HCT116 (cell line): Measurements from ENCODE around the gene PLCB3. TPM values are rescaled to one million over a fixed set of nuclear protein-coding genes. Genes with fewer than 3 reads are reported as not detected.

Experiments
- ATAC-seq: fragments of 200-7000 bp; cut with Tn5 transposase; 2 replicates; pipeline ENCODE4 v1.9.1; 2020; ENCODE audit warnings: mild to moderate bottlenecking, moderate library complexity
- BruUV-seq: library from RNA; stranded (reverse); fragments of 400-500 nt; replicated peaks from 2 replicates; lab custom pipeline; 2021; lab: Mats Ljungman, UMichigan
- CTCF ChIA-PET: fragments of 300-600 bp; sonication (Branson Sonifier 250); formaldehyde crosslinking; loops from one replicate; lab custom pipeline; 2021; ENCODE audit warnings: antibody characterized with exemption; lab: Charles Lee
- POLR2A ChIA-PET: fragments of 300-600, 350-600 bp; sonication (Branson Sonifier 250); formaldehyde crosslinking; loops from one replicate; lab custom pipeline; 2021; ENCODE audit warnings: antibody characterized with exemption; lab: Charles Lee
- RAD21 ChIA-PET, 2 experiments: fragments of 300-600 bp; sonication (Branson Sonifier 250); formaldehyde crosslinking; loops; one replicate each; lab custom pipeline; 2023; ENCODE audit warnings: low total read pairs in 2 of 2; ENCODE audit not compliant: uncharacterized antibody in 2 of 2, unreplicated experiment in 2 of 2, low non-redundant PET in 1 of 2; lab: Charles Lee
- DNase-seq: peaks from one replicate; pipeline ENCODE4 v3.0.0-alpha.2; 2010; ENCODE audit warnings: low read depth, low spot score
- H2AFZ ChIP-seq: fragments of 200-600 bp; shearing (Covaris generic), sonication (generic); 2 replicates; pipeline ENCODE4 v1.6.1; 2017; ENCODE audit warnings: low read depth, mixed run types, mixed read lengths, antibody characterized with exemption, low read length; ENCODE audit not compliant: poor library complexity, severe bottlenecking
- H3K27ac ChIP-seq: 2 replicates; pipeline ENCODE4 v1.5.1; 2012; ENCODE audit warnings: low read depth, low read length
- H3K27me3 ChIP-seq: fragments of 200-600 bp; sonication (generic); 2 replicates; pipeline ENCODE4 v1.6.1; 2016; ENCODE audit warnings: mixed run types, low read length, mixed read lengths; ENCODE audit not compliant: insufficient read depth
- H3K36me3 ChIP-seq, 2 experiments: fragments of 200-500 bp in 1 of 2; fragments of 200-600 bp in 1 of 2; sonication (Bioruptor generic) in 1 of 2; sonication (generic) in 1 of 2; 2 replicates each; pipeline versions ENCODE4 v1.5.1 to v1.6.1; 2014 to 2016; ENCODE audit warnings: low read length in 2 of 2, inconsistent platforms in 1 of 2, mixed read lengths in 1 of 2, mixed run types in 1 of 2; ENCODE audit not compliant: insufficient read depth in 2 of 2, control insufficient read depth in 1 of 2
- H3K4me1 ChIP-seq, 2 experiments: fragments of 200-600 bp in 1 of 2; sonication (generic) in 1 of 2; 2 replicates each; pipeline versions ENCODE4 v1.5.1 to v1.6.1; 2012 to 2017; ENCODE audit warnings: low read length in 2 of 2, inconsistent platforms in 1 of 2, mild to moderate bottlenecking in 1 of 2, mixed read lengths in 1 of 2, mixed run types in 1 of 2, moderate library complexity in 1 of 2; ENCODE audit not compliant: insufficient read depth in 2 of 2, control insufficient read depth in 1 of 2
- H3K4me2 ChIP-seq: fragments of 200-600 bp; sonication (generic); 2 replicates; pipeline ENCODE4 v1.6.1; 2017; ENCODE audit warnings: mixed run types, low read length, mixed read lengths
- H3K4me3 ChIP-seq, 2 experiments: fragments of 200-600 bp in 1 of 2; sonication (generic) in 1 of 2; replicated peaks in 1 of 2; 2 replicates each; pipeline ENCODE4 v1.5.1; 2011 to 2016; ENCODE audit warnings: low read length in 2 of 2, control low read depth in 1 of 2, low read depth in 1 of 2, mild to moderate bottlenecking in 1 of 2, mixed read lengths in 1 of 2, mixed run types in 1 of 2
- H3K79me2 ChIP-seq: fragments of 200-600 bp; sonication (generic); 2 replicates; pipeline ENCODE4 v1.6.1; 2017; ENCODE audit warnings: mild to moderate bottlenecking, mixed run types, low read length, moderate library complexity, mixed read lengths; ENCODE audit not compliant: insufficient read depth
- H3K9ac ChIP-seq: fragments of 200-600 bp; sonication (generic); 2 replicates; pipeline ENCODE4 v1.6.1; 2016; ENCODE audit warnings: low read length, mixed read lengths
- H3K9me2 ChIP-seq: fragments of 200-600 bp; sonication (generic), shearing (Covaris generic); 2 replicates; pipeline ENCODE4 v1.6.1; 2017; ENCODE audit warnings: mixed run types, mild to moderate bottlenecking, moderate library complexity; ENCODE audit not compliant: insufficient read depth
- H3K9me3 ChIP-seq, 2 experiments: fragments of 200-500 bp in 1 of 2; fragments of 200-600 bp in 1 of 2; sonication (Bioruptor generic) in 1 of 2; sonication (generic) in 1 of 2; 2 replicates each; pipeline ENCODE4 v1.6.1; 2014 to 2017; ENCODE audit warnings: low read length in 2 of 2, mixed read lengths in 2 of 2, inconsistent platforms in 1 of 2, low read depth in 1 of 2, mild to moderate bottlenecking in 1 of 2, mixed run types in 1 of 2, moderate library complexity in 1 of 2; ENCODE audit not compliant: control insufficient read depth in 1 of 2, insufficient read depth in 1 of 2
- H4K20me1 ChIP-seq: fragments of 200-600 bp; sonication (generic), shearing (Covaris generic); 2 replicates; pipeline ENCODE4 v1.6.1; 2017; ENCODE audit warnings: mixed run types, mild to moderate bottlenecking, moderate library complexity; ENCODE audit not compliant: insufficient read depth
- ELF1 ChIP-seq: IDR thresholded peaks from 2 replicates; pipeline ENCODE4 v1.6.1; 2012; ENCODE audit warnings: low read depth, borderline replicate concordance
- POLR2A ChIP-seq: IDR thresholded peaks from 2 replicates; pipeline ENCODE4 v1.7.0; 2011; ENCODE audit warnings: borderline replicate concordance; ENCODE audit not compliant: insufficient read depth, insufficient read length; ENCODE audit errors: extremely low read depth
- POLR2AphosphoS5 ChIP-seq: IDR thresholded peaks from 2 replicates; pipeline ENCODE4 v1.6.1; 2011; ENCODE audit warnings: mild to moderate bottlenecking, low read depth, low read length, moderate library complexity
- TCF7L2 ChIP-seq: IDR thresholded peaks from 2 replicates; pipeline ENCODE4 v1.7.0; 2011; ENCODE audit warnings: borderline replicate concordance, inconsistent platforms; ENCODE audit not compliant: insufficient read depth, insufficient read length; ENCODE audit errors: extremely low read depth
- YY1 ChIP-seq: IDR thresholded peaks from 2 replicates; pipeline ENCODE4 v1.6.1; 2011; ENCODE audit warnings: low read length, low read depth, moderate library complexity, mild to moderate bottlenecking; ENCODE audit not compliant: insufficient replicate concordance; ENCODE audit errors: extremely low read depth
- intact Hi-C: fragments of 100-400 bp; cut with micrococcal nuclease; formaldehyde crosslinking; loops from 2 replicates; pipeline ENCODE4 v1.10.0; 2022
- total RNA-seq: library from RNA; stranded (reverse); gene quantifications from one replicate; pipeline ENCODE4 v1.2.1, GENCODE V29; 2021; ENCODE audit not compliant: unreplicated experiment
- TF ChIP-seq, protein P1 (sequence below): IDR thresholded peaks from 2 replicates; pipeline ENCODE4 v1.6.1; 2011; ENCODE audit warnings: mild to moderate bottlenecking, low read length, moderate library complexity; ENCODE audit not compliant: insufficient replicate concordance; ENCODE audit errors: extremely low read depth

PLCB3 gene
- total RNA-seq, 1 experiment from 2014 or later: 106 TPM

GRCh38 chr11:64246871-64247728 lies 4.2 kb upstream of the PLCB3 start, which contains the start of gene PPP1R14B:
Gene PPP1R14B, minus strand, starts transcription at chr11:64246943. Its CDS starts 270 bp downstream, at chr11:64246673.
- Histone ChIP-seq H3K9ac (peak within 1 kb of the TSS; percentile 100), H3K9me2 (no peaks in the 10 kb centered on the region), H3K4me3 (peak within 1 kb of the TSS; percentile 99 to 100), H3K9me3 (no peaks in the 10 kb centered on the region), H3K27ac (peak within 1 kb of the TSS; percentile 94), H3K27me3 (no peaks in the 10 kb centered on the region), H3K4me1 (peaks cover 36 to 76% of the 10 kb centered on the region in 2 experiments), H3K4me2 (peak within 1 kb of the TSS; percentile 96), H2AFZ (no peak within 1 kb of the TSS), H3K79me2 (peaks cover 50% of the 10 kb centered on the region), H4K20me1 (no peaks in the 10 kb centered on the region), H3K36me3 (peaks cover 0 to 12% of the 10 kb centered on the region in 2 experiments; a peak in 1 of 4 replicates)
- DNase-seq (no peak), ATAC-seq (peak; percentile 50)
- RAD21 ChIA-PET: interaction anchor here in 1 of 2 experiments (1.1 kb wide), 1 partner anchor 42 kb away, joined by 4 read pairs; no protein-coding TSS in a partner anchor
- BruUV-seq: no TSS peak
- intact Hi-C loops: no loop called here
- CTCF ChIA-PET: interaction anchor here (0.6 to 3.1 kb wide), 3 partner anchors 57 to 109 kb away, joined by 3 to 15 read pairs (median 11); no protein-coding TSS in a partner anchor
- POLR2A ChIA-PET: interaction anchor here (0.6 to 4.6 kb wide), 5 partner anchors 23 to 442 kb away, joined by 3 to 29 read pairs (median 3); partner anchors contain the start of genes PRDX5 and TRMT112
- no peak for TF ChIP-seq POLR2AphosphoS5
- TF ChIP-seq TCF7L2: peak; percentile 15
- no peak for TF ChIP-seq ELF1
- TF ChIP-seq, protein P1, sequence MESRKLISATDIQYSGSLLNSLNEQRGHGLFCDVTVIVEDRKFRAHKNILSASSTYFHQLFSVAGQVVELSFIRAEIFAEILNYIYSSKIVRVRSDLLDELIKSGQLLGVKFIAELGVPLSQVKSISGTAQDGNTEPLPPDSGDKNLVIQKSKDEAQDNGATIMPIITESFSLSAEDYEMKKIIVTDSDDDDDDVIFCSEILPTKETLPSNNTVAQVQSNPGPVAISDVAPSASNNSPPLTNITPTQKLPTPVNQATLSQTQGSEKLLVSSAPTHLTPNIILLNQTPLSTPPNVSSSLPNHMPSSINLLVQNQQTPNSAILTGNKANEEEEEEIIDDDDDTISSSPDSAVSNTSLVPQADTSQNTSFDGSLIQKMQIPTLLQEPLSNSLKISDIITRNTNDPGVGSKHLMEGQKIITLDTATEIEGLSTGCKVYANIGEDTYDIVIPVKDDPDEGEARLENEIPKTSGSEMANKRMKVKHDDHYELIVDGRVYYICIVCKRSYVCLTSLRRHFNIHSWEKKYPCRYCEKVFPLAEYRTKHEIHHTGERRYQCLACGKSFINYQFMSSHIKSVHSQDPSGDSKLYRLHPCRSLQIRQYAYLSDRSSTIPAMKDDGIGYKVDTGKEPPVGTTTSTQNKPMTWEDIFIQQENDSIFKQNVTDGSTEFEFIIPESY: peak; percentile 33
- peak; percentile 42 for TF ChIP-seq POLR2A
- TF ChIP-seq YY1: peak; percentile 98
